BJ (cell line): ENCODE results near the gene GPR137C. TPM values are rescaled to one million over a fixed set of nuclear protein-coding genes. Genes with fewer than 3 reads are reported as not detected.

ENCODE experiments used
- CTCF ChIA-PET: fragments of 350-600 bp; formaldehyde crosslinking; extraction: SDS; loops from one replicate; lab custom pipeline; 2021; ENCODE audit warnings: antibody characterized with exemption, inconsistent platforms; lab: Yijun Ruan, JAX
- POLR2A ChIA-PET: fragments of 300-600 bp; sonication (Branson Sonifier 250); formaldehyde crosslinking; extraction: SDS; loops from one replicate; lab custom pipeline; 2021; ENCODE audit warnings: antibody characterized with exemption; lab: Charles Lee
- DNase-seq: peaks from one replicate; pipeline ENCODE4 v3.0.0-alpha.2; 2011; ENCODE audit warnings: low read depth
- H3K27me3 ChIP-seq: 2 replicates; pipeline ENCODE4 v1.6.0; 2011; ENCODE audit warnings: low read length; ENCODE audit not compliant: control insufficient read depth, insufficient read depth
- H3K36me3 ChIP-seq: 2 replicates; pipeline ENCODE4 v1.5.1; 2011; ENCODE audit warnings: low read length; ENCODE audit not compliant: control insufficient read depth, insufficient read depth
- H3K4me3 ChIP-seq: 2 replicates; pipeline ENCODE4 v1.5.1; 2011; ENCODE audit warnings: low read depth, mild to moderate bottlenecking, control low read depth, low read length
- polyA plus RNA-seq: library from polyadenylated mRNA; depleted of rRNA; stranded (reverse); fragments of >200 nt; gene quantifications from 2 replicates; pipeline ENCODE4 v1.2.3, GENCODE V29; 2011; rRNA removed
- TF ChIP-seq, protein P1 (sequence below): IDR thresholded peaks from 2 replicates; pipeline ENCODE4 v1.5.1; 2011; ENCODE audit warnings: low read depth, mild to moderate bottlenecking, control low read depth, inconsistent platforms, low read length, moderate library complexity; ENCODE audit not compliant: insufficient read depth

The GPR137C gene
- polyA plus RNA-seq, 1 experiment = 0.18 TPM

DNA sequence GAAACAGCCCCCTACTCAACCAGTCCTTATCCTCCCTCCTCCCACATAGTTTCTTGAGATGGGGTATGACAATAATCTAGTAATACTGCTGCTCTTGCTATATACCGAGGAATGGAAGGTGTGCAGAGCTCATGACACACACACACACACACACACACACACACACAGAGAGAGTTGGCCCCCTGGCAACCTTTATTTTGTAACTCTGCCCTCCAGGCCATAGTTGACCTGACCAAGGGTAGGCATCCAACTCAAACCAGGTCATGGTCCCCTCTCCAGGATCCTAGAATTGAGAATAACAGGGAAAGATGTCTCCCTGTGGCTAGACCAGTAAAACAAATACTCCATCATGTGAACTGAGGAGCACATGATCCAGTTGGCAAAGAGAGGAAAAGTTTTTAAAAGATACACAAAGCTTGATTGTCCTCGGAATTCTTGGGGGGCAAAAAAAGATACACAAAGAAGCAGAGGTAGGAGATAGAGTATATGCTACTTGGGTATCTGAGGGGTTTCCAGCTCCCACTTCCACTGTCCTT lies 131.4 kb downstream of the GPR137C start:
- Histone ChIP-seq H3K27me3 (no peaks in the 10 kb centered on the region), H3K36me3 (no peaks in the 10 kb centered on the region), H3K4me3 (no peak overlapping the region)
- DNase-seq = no peak
- ChIA-PET CTCF (no interaction called here), POLR2A (no interaction called here)
- TF ChIP-seq, protein P1, sequence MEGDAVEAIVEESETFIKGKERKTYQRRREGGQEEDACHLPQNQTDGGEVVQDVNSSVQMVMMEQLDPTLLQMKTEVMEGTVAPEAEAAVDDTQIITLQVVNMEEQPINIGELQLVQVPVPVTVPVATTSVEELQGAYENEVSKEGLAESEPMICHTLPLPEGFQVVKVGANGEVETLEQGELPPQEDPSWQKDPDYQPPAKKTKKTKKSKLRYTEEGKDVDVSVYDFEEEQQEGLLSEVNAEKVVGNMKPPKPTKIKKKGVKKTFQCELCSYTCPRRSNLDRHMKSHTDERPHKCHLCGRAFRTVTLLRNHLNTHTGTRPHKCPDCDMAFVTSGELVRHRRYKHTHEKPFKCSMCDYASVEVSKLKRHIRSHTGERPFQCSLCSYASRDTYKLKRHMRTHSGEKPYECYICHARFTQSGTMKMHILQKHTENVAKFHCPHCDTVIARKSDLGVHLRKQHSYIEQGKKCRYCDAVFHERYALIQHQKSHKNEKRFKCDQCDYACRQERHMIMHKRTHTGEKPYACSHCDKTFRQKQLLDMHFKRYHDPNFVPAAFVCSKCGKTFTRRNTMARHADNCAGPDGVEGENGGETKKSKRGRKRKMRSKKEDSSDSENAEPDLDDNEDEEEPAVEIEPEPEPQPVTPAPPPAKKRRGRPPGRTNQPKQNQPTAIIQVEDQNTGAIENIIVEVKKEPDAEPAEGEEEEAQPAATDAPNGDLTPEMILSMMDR = no peak

- H3K36me3 ChIP-seq = no peaks in the 10 kb centered on the region
- CTCF ChIA-PET = no interaction called here
- DNase-seq = no peak
- no peak overlapping the region for H3K4me3 ChIP-seq
- TF ChIP-seq, protein P1 = no peak
- no peaks in the 10 kb centered on the region for H3K27me3 ChIP-seq
- POLR2A ChIA-PET = no interaction called here
These were observed 133.5 kb downstream of the GPR137C start for GRCh38 chr14:52686176-52686575.

Other genes starting within 250 kb of the GPR137C start
- gene PTGER2, start 238.5 kb upstream of the GPR137C start, polyA plus RNA-seq = 0.43 and 0.71 TPM in 2 replicates
- 1.1 and 2.0 TPM in 2 replicates for gene TXNDC16, start 331 bp upstream of the GPR137C start, polyA plus RNA-seq
- 21.0 and 34.2 TPM in 2 replicates for gene ERO1A, start 142.7 kb downstream of the GPR137C start, polyA plus RNA-seq
- gene PSMC6, start 154.4 kb downstream of the GPR137C start, polyA plus RNA-seq = 28.5 and 87.8 TPM in 2 replicates
- 4.0 and 7.9 TPM in 2 replicates for gene STYX, start 177.3 kb downstream of the GPR137C start, polyA plus RNA-seq
- 19.0 and 31.2 TPM in 2 replicates for gene GNPNAT1, start 238.8 kb downstream of the GPR137C start, polyA plus RNA-seq